ENCODE data around the gene CEL.
A peak's percentile ranks its signal among the peaks of the same experiment; 100 is the strongest.
"Not testable (repeated sequence)": the region's sequence is repeated elsewhere in the genome, so short reads cannot be mapped to it uniquely, and the experiment has no call there.

CEL gene

GRCh38 chr9:133046900-133047295 is 14.9 kb upstream of the CEL start:
- no peak for DNase-seq (ENCODE audit: low read depth)

- no peak for DNase-seq (ENCODE audit: low read depth)
Measured at GRCh38 chr9:133048595-133048994, 13.2 kb upstream of the CEL start.

DNA sequence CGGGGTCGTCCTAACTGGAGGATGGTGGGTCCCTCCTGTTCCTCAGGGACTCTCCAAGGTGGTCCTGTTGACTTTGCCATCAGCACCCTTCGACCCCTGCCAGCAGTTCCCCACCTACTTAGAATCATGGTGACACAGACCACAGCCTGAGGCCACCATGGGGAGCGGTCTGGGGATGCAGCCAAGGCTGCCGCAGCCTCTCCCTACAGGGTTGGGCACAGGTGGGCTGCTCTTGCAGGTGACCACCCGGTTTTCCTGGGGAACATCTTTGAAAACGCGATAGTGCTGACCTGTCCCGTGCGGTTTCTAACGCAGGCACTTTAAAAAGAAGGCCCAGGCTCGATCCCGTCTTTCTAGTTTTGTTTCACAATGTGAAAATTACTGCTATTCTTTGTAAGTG is 12.7 kb upstream of the CEL start:
- no peak for DNase-seq (ENCODE audit: low read depth)

GRCh38 chr9:133050142-133050541 is 11.6 kb upstream of the CEL start:
- no peak for DNase-seq (ENCODE audit: low read depth)

GRCh38 chr9:133050781-133051180 is 11.0 kb upstream of the CEL start:
- DNase-seq (ENCODE audit: low read depth) = no peak

GRCh38 chr9:133051281-133051900 is 10.4 kb upstream of the CEL start:
- DNase-seq (ENCODE audit: low read depth) = no peak

- no peak for DNase-seq (ENCODE audit: low read depth)
Measured at GRCh38 chr9:133051966-133052539, 9.7 kb upstream of the CEL start.

DNA sequence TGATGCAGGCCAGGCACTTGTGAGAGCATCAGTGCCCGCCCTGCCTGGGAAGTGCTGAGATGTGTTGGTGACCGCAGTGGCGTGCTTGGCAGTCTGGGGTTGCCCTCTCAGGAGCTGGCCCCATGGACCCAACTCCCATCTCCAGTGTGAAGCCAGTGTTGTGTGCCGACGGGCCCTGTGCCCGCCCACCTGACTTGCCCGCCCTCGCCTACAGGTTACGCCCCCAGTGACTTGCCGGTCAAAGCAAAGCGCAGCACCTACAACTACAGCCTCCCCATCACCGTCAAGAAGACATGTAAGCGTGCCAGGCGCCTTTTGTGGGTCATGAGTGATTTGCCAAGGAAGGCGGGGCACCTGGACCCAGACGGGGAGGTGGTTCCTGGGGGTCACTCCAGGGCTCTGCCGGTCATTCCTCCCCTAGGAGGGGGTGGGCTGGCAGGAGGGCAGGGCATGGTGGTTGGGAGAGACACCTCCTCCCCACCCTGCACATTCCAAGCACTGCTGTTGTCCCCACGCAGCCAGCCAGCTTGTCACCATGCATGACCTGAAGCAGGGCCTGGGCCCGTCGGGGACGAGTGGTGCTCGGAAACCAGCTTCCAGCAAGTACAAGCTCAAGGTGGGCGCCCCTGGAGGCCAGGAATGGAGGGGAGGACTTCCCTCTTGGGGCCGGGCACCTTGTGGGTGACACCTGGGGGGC is 7.4 kb upstream of the CEL start:
- DNase-seq (ENCODE audit: low read depth) = no peak

- DNase-seq (ENCODE audit: low read depth) = no peak
Measured at GRCh38 chr9:133054966-133055365, 6.8 kb upstream of the CEL start.

- DNase-seq (ENCODE audit: low read depth) = no peak
Measured at GRCh38 chr9:133055788-133056420, 5.9 kb upstream of the CEL start.

GRCh38 chr9:133056533-133056932 is 5.2 kb upstream of the CEL start:
- no peak for DNase-seq (ENCODE audit: low read depth)

- peak; percentile 7 for DNase-seq (ENCODE audit: low read depth)
Measured at GRCh38 chr9:133057006-133057405, 4.8 kb upstream of the CEL start.

- DNase-seq (ENCODE audit: low read depth) = no peak
Measured at GRCh38 chr9:133057553-133057952, 4.2 kb upstream of the CEL start.

DNA sequence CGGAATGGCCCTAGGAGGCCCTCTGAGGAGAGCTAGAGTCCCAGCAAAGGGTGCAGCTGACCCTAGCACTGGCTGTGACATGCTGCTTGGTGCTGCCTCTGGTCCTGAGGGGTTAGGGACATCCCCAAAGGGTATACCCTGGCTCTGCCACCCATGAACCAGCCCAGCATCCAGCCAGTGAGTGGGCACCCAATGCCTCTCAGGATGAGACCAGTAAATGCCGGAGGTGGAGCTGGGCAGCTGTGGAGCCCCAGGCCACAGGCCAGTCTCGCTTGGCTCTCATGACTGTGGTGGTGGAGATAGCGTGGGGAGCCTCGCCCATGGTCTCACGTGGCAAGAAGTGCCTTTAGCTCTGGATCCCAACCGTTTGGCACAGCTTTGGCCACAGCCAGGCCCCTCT is 3.7 kb upstream of the CEL start:
- no peak for DNase-seq (ENCODE audit: low read depth)

- DNase-seq (ENCODE audit: low read depth) = no peak
Measured at GRCh38 chr9:133058550-133059320, 3.0 kb upstream of the CEL start.

- DNase-seq (ENCODE audit: low read depth) = no peak
Measured at GRCh38 chr9:133059623-133060022, 2.2 kb upstream of the CEL start.

DNA sequence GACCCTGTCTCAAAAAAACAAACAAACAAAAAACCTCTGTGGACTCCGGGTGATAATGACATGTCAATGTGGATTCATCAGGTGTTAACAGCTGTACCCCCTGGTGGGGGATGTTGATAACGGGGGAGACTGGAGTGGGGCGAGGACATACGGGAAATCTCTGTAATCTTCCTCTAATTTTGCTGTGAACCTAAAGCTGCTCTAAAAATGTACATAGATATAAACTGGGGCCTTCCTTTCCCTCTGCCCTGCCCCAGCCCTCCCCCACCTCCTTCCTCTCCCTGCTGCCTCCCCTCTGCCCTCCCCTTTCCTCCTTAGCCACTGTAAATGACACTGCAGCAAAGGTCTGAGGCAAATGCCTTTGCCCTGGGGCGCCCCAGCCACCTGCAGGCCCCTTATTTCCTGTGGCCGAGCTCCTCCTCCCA is 1.4 kb upstream of the CEL start:
- DNase-seq (ENCODE audit: low read depth) = no peak

DNA sequence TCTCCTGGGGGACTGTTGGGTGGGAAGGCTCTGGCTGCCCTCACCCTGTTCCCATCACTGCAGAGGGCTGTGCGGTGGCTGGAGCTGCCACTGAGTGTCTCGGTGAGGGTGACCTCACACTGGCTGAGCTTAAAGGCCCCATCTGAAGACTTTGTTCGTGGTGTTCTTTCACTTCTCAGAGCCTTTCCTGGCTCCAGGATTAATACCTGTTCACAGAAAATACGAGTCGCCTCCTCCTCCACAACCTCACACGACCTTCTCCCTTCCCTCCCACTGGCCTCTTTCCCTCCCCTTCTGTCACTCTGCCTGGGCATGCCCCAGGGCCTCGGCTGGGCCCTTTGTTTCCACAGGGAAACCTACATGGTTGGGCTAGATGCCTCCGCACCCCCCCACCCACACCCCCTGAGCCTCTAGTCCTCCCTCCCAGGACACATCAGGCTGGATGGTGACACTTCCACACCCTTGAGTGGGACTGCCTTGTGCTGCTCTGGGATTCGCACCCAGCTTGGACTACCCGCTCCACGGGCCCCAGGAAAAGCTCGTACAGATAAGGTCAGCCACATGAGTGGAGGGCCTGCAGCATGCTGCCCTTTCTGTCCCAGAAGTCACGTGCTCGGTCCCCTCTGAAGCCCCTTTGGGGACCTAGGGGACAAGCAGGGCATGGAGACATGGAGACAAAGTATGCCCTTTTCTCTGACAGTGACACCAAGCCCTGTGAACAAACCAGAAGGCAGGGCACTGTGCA is 590 bp upstream of the CEL start:
- DNase-seq (ENCODE audit: low read depth) = not testable (repeated sequence)

DNA sequence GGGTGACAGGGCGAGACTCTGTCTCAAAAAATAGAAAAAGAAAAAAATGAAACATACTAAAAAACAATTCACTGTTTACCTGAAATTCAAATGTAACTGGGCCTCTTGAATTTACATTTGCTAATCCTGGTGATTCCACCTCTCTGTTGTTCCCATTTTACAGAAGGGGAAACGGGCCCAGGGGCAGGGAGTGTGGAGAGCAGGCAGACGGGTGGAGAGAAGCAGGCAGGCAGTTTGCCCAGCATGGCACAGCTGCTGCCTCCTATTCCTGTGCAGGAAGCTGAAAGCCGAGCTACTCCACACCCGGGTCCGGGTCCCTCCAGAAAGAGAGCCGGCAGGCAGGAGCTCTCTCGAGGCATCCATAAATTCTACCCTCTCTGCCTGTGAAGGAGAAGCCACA is 788 bp downstream of the CEL start:
- DNase-seq (ENCODE audit: low read depth) = not testable (repeated sequence)

DNA sequence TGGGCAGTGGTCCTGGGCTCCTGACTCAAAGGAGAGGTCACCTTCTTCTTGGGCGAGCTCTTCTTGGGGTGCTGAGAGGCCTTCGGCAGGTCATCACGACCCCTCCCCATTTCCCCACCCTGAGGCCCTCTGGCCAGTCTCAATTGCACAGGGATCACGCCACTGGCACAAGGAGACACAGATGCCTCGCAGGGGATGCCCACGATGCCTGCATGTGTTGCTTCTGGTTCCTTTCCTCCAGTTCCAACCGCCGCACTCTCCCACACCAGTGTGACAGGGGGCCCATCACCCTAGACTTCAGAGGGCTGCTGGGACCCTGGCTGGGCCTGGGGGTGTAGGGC is 1.3 kb downstream of the CEL start:
- DNase-seq (ENCODE audit: low read depth) = no peak

GRCh38 chr9:133063500-133064231 is 1.9 kb downstream of the CEL start:
- no peak for DNase-seq (ENCODE audit: low read depth)

All from activated T-cell treated with anti-CD3 and anti-CD28 coated beads for 1 hour (primary cell).